ENCODE data around the gene WSCD1.

Gene WSCD1

DNA sequence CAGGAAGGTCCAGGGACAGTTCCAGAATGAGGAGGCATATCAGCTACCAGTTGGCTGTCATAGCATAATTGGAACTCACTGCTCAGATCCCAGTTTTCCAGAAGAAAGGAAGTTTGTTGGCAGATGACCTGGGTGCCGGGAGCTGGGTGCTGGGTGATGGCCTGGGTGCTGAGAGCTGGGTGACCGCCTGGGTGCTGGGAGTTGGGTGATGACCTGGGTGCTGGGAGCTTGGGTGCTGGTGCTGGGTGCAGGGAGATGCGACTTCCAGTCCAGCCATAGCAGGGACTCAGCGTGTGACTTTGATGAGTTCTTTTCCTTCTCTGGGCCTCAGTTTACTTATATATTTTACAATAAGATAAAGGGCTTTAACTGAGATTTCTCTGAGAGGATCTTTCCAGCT lies 18.0 kb downstream of the WSCD1 start:
- no peak for DNase-seq

DNA sequence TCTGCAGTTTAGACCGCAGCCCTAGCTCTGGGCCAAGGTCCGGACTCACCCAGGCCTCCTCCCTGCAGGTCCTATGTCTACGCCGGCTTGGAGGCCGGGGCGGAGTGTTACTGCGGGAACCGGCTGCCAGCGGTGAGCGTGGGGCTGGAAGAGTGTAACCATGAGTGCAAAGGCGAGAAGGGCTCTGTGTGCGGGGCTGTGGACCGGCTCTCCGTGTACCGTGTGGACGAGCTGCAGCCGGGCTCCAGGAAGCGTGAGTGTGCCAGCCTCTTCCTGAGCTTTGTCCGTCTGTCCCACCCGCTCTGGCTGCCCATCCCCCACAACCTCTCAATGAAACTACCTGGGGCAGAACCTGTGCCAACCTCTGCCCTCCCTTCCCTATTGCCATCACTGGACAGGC lies 20.1 kb downstream of the WSCD1 start:
- DNase-seq: no peak

DNA sequence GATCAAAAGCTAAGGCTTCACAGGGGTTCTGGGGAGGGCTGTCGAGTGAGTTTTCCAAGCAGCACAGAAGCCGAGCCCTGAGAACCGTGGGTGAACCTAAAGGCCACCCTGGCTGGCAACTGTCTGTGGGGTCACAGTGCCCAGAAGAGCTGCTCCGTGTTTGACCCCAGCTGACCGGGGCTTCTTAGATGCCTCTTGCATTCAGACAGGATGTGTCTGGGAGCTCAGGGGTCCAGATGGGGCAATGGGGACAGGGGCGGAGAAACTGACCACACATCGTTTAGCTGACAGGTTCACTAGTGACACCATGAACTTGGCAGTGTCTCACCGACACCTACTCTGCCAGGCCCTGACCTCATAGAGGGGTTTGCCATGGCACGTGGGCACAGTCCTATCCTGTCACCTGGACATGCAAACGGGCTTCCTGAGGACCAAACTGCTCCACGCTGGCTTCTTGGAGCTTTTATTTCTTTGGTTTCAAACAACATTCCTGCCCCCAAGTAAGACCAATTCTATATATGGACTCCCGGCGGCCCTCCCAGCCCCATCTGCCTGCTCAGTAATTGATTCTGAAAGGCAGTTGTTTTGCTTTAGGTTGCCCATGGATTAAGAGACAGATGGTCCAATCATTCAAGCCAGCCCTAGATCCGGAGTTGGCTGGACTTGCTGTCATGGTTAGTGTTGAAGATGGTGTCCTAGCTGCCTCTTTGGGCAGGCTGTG lies 22.2 kb downstream of the WSCD1 start:
- no peak for DNase-seq

DNA sequence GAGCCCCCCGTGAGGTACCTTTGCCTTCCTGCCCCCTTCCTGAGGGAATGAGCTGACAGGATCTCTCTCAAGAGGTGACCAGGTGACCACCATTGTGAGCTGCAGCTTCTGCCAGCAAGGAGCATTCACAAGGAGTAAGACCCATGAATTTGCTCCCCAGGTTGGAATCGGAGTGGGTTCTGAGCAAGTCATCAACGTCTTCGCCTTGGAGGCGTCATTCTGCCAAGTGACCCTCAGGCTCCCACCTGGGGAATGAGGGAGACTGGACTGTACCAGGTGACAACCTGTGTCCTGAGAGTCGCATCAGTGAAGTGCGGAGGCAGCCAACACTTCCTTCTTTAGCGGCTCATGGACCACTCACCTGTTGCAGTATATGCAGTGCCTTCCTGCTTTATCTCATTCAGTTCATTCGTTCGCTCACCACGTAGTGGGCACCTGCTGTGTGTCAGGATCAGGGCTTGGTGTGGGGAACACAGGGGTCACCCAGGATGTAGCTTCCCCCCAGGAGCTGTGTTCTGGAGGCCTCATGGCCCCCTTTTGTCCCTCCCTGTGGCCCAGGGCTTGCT lies 22.8 kb downstream of the WSCD1 start:
- no peak for DNase-seq

DNA sequence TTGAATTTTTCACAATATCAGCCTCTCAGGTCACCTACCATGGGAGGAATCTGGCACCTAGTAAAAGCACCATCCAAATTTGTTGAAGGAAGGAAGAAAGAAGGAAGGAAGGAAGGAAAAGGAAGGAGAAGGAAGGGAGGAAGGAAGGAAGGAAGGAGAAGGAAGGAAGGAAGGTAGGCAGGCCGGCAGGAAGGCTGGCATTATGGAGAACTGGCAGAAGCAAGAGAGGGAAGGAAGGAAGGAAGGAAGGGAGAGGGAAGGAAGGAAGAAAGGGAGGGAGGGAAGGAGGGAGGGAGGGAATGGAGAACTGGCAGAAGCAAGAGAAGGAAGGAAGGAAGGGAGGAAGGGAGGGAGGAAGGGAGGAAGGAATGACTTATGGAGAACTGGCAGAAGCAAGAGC lies 24.3 kb downstream of the WSCD1 start:
- DNase-seq: no peak

DNA sequence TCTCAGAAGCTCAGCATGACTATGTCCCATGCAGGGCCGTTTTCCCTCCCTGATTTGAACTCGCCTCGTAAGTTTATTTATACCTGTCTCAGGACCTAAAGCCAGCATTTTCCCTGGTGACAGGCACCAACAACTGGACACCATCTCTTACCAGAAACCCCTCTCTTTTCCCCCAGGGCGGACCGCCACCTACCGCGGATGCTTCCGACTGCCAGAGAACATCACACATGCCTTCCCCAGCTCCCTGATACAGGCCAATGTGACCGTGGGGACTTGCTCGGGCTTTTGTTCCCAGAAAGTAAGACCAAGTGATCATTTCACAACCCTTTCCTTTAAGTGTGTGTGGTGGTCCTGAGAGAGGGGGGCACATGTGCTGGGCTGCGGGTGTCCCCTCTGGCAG lies 24.7 kb downstream of the WSCD1 start:
- DNase-seq: no peak

DNA sequence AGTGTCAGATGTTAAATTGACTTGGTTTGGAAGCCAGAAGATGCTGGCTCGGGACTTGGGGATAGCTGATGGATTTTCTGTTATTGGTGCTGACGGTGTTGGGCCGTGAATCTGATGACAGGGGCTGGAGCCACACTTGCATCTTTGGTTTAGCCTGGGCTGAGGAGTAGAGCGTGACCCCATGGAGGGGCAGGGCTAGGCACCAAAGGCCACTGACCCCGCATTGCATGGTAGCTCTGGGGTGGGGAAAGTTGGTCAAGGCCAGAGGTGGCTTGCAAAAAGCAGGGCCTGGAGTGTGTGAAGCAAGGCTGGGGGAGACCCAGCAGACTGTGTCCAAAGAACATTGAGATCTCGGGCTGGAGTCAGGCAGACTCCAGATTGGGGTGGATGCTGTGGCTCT lies 25.3 kb downstream of the WSCD1 start:
- no peak for DNase-seq

DNA sequence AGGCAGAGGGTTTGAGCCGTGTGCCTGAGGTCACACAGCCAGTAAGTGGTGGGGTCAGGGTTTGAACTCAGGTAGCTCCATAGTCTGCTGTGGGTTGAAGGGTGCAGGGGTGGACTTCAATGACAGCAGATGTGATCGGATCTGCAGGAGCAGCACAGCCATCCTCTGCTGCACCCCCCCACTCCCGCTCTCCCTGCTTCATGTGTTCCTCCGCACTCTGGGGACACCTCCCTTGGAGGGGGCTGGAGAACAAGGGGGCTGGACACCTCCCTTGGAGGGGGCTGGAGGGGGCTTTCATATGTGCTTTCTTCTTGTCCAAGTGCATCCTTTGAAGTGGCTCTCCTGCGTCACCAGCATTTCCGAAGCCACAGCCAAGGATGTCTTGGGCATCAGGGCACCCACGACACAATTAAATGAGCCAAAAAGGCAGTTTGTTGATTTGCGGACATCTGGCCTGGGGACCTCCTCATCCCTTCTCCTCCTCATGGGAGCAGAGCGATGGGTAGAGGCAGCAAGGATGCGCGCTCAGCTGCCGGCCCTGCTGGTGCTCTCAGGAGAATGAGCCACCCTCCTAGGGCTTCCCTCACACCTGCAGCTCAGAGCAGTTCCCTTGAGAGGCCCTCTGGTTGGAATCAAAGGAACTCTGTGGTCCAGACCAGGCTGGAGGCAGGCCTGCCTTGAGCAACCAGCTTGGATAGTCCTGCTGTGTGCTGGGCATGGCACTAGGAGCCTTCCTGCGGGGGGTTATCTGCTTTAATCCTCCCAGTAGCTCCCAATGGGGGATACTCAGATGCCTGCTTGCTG lies 26.2 kb downstream of the WSCD1 start:
- DNase-seq: no peak

DNA sequence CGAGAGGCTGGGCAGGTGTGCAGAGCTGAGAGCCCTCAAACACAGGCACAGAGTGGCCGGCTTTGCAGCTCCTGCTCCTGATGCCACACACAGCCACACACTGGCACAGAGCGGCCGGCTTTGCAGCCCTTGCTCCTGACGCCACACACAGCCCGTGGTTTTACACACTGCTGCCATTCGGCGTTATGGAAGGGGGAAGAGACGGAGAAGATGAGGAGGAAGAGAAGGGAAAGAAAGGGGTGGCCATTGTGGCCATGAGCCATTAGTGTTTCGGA lies 26.8 kb downstream of the WSCD1 start:
- no peak for DNase-seq

DNA sequence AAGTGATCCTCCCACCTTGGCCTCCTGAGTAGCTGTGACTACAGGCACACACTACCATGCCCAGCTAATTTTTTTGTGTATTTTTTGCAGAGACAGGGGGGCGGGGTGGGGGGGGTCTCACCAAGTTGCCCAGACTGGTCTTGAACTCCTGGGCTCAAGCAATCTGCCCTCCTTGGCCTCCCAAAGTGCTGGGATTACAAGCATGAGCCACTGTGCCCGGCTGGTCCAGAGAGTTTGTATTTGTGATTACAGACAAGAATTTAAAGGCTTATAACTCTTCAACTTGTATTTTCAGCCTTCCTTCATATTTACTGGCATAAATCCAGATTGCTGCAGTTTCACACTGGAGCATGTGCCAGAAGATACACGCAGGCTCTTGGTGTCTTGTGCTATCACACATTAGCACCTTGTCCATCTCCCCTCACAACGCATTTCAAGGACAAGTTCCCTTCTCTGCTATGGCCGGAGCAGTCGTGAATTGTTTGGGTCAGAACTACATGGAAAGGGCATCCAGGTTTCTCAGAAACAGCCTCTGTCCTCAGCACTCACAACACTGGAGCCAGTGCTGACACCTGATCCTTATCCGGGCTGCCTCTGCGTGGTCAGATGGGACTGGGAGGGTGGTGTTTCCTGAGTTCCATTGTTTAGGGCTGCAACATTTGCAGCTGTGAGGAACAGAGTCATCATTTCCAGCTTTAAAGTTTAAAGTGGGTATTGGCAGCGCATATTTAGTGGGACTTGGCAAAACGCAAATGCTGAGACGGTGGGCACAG lies 28.1 kb downstream of the WSCD1 start:
- DNase-seq: no peak

DNA sequence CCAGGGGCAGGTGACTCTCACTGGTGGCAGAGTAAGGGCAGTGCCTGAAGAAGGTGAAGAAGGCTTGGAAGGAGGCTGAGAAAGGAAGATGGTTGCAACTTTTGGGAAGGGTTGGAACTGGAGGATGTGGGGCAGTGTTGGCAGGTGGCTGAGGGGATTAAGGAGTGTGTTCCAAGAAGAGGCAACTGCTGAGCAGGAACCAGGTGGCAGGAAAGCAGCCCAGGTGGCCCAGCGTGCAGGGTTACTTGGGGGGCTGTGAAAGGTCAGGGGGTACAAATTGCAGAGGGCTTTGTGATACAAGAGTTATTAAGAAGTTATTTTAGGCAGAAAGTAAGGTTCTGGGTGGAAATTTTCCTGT lies 28.6 kb downstream of the WSCD1 start:
- no peak for DNase-seq

DNA sequence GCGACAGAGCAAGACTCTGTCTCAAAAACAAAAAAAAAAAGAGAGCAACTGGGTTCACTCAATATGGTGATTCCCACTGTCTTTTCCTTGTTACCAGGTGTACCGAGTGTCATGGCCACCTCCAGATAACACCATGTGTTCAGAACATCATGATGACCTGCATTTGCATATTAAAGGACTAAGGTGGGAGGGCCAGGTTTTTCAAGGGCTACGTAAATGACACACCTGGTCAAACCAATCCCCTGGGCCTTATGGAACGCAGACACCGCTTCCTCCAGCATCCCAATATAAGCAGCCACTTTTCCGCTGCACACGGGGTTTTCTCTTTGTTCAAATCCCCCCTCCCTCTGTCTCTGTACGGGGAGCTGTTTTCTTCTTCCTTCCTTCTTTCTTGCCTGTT lies 29.3 kb downstream of the WSCD1 start:
- no peak for DNase-seq

DNA sequence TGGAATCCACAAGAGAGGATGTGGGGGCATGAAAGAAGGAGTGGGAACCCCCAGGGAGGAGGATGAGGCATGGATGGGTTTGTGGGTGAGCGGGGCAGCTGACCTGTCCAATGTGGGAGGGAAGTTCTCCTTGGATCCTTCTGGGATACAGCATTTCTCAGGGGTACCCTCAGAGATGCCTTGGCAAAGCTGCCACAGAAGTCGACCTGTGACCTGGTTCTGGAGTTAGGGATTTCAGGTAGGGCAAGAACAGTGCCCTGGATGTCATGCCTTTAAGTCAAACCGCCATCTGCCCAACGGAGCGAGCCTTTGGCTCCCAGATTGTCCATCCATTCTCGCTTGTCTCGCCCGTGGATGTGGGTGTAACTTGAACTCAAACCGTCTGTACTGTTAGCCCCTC lies 30.0 kb downstream of the WSCD1 start:
- DNase-seq: no peak

DNA sequence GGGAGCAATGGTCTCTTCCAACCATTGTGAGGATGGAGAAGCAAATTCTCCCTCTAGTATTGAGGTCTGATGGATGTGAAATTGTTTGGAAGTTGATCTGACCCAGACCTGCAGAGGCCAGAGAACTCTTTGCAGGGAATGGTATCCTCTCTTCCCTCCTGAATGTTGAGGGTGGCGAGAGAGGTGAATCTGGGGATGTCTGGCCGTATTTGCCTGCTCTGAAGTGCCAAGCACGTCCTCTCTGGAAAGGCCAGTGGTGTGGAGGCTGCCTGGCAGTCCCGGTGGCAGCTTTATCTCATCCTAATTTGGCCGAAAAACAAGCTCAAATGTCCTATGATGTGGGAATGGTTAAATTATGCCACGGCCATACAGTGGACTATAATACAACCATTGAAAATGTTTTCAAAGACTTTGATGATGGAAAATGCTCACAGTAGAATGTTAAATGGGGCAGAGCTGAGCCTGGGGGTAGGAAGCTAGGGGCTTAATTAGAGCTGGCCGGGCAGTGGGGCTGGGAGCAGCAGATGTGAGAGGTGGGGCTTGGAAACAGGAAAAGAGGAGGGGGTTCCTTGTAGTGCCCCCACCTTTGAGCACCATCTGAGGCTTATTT lies 30.8 kb downstream of the WSCD1 start:
- no peak for DNase-seq

DNA sequence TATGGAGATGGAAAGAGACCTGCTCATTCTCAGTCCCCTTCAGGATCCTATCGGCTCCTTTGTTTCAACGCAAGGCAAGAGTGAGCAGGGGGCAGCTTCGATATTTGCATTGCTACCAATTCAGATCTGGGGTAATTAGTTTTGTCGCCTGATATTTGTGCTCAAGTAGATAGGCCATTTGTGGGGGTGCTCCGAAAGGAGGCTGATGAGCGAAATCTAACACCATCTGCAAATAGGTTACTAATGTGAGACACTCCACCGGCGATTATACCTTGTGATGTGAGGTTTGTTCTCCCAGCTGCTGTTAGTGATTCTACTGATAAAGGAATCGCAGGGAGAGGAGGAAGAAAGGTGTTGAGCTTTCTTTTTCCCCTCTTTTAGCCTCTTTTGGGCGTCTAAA lies 31.5 kb downstream of the WSCD1 start:
- no peak for DNase-seq

DNA sequence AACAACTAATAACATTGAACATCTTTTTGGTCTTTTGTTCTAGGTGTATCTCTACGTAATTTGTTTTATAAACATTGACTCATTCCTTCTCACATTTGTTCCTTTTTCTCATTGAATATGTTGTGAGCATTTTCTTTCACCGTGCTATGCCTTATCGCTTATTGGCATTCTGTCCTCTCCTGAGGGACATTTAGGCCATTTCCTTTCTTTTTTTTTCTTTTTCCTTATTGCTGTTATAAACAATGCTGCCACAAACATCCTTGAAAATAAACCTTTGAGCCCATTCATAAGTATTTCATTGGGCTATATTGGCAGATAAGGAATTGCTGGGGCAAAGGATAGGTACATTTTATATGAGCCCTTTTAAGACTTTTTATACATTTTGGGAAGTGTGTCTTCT lies 32.4 kb downstream of the WSCD1 start:
- DNase-seq: no peak

DNA sequence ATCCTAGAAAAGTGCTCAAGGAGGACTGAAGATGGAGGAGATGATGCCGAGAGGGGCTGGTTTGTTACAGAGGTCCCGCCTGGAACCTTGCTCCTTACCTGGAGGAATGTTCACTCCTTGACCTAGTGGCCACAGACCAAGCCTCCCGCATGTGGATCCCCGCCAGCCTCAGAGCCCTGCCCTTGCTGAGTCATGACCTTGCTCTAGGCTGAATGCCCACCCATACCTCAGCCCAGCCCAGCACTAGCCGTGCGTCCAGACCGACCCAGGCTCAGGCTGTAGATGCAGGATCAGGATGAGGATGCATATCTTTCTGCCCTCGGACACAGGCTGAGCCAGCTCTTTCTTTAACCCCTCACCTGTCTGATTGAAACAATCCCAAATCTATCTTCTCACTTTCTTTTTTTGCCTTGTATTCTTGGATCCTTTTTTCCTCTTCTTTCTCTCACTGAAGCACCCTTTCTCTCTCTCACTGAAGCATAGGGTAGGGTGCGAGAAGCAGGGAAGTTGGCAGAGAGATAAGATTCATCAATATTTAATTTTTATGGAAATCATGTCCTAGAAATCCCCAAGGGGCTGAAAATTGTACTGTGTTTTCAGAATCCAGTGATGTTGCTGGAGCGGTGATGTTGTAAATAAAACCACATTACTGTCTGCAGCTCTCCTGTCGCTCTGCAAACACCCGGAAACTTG lies 34.9 kb downstream of the WSCD1 start:
- no peak for DNase-seq

DNA sequence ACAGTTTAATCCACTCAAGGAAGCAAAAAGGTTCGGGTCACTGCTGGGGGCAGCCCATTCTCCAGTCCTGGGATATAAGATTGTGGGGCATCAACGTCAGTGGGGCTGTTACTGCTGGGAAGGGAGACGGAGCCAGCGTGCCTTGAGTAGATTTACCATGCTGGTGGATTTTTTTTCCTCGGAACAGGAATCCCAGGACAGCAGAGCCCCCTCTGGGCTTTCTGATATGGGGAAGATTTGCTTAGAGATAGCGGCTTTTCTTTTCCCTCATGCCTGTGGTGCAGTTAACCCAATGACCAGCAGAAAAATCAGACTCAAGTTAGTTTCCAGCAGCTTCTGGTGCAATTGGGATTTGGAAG lies 35.4 kb downstream of the WSCD1 start:
- DNase-seq: no peak

DNA sequence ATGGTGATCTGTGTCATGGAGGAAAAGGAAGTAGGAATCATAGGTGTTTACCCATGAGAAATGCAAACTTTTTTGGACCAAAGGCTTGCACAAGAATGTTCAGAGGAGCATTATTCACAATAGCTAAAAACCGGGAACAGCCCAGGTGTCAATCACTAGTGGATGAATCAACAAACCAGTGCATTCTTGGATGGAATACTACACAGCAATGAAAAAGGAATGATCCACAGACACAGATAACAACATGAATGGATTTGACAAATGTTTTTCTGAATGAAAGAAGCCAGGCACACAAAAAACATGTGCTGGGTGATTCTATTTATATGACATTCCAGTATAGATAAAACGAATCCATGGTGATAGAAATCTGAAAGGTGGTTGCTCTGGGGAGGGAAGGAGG lies 36.0 kb downstream of the WSCD1 start:
- DNase-seq: no peak

DNA sequence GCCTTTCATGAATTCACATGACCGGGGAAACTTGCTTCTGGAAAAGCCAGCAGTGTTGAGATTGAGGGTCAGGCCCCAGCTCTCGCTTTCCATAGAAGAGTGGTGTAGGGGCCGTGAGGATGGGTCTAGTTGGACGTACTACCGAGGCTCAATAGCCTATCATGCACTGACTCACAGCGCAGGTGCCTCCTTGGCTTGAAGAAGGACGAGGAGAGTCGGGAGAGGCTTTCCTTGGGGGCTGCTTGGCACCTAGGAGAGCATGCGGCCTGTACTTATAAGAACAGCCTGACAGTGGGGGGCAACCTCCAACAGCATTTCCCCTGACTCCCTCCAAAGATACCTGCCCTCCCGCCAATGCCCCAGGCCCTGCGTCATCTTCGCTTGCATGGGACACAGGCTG lies 37.6 kb downstream of the WSCD1 start:
- no peak for DNase-seq

DNA sequence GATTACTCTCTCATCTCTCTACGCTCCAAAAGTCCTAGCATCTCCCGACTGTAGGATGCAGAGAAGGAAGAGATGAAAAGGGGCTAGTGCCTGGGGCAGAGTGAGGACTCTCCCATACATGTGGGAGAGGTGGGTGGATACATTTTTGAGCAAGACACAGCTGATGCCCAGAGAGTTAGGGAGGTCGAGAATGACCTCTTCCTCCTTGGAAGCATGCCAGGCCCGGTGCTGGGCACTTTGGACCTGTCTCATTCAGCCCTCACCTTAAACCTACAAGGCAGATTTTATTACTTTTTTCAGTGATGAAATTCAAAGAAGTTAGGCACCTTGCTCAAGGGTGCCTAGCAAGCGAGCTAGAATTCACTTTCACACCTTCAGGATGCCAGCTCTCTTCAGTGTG lies 38.2 kb downstream of the WSCD1 start:
- DNase-seq: no peak

DNA sequence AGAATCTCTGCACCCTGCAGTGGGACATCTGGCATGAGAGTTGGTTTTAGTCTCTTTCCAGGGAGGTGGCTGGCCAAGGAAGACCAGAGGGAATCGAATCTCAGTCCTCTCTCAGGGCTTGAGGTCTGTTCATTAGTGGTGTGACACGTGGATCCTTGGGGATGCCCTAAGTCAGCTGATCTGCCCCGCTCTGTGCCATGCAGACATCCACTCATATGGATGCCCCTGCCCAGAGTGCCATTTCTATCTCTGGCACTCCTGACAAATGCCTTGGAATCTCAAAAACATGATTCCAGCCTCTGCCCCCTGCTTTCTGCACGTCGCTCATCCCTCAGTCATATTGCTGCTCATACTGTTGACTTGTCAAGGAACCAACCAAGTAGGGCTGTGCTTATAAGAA lies 38.8 kb downstream of the WSCD1 start:
- no peak for DNase-seq

DNA sequence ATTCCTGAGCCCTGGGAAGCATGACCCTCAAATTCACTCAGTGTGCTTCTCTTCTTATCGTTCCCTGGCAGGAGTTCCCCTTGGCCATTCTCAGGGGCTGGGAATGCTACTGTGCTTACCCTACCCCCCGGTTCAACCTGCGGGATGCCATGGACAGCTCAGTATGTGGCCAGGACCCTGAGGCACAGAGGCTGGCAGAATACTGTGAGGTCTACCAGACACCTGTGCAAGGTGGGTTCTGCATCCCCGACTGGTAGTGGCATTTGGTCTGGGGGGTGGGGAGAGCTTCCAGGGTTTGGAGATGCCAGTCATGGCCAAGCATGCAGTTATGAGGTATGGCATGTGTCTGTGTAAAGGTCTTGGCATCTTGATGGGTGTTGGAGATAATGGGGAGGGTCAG lies 39.4 kb downstream of the WSCD1 start:
- DNase-seq: no peak

All from EL (cell line).